RWPE1 (cell line): ENCODE measurements around the gene SCAMP2.

Experiments used
- CTCF ChIA-PET: fragments of 350-600 bp; sonication (Branson Sonifier 250); formaldehyde crosslinking; extraction: SDS; loops from one replicate; lab custom pipeline; 2021; lab: Yijun Ruan, JAX
- POLR2A ChIA-PET: fragments of 400-600 bp; formaldehyde crosslinking; extraction: SDS; loops from one replicate; lab custom pipeline; 2020; ENCODE audit warnings: antibody characterized with exemption; ENCODE audit not compliant: low non-redundant PET; lab: Yijun Ruan, JAX
- DNase-seq: peaks from one replicate; pipeline ENCODE4 v3.0.0; 2012; ENCODE audit warnings: low spot score
- H3K27ac ChIP-seq: fragments of 450-650 bp; 2 replicates; pipeline ENCODE4 v1.5.1; 2017
- CTCF ChIP-seq: fragments of 450-650 bp; conservative IDR thresholded peaks from 2 replicates; pipeline ENCODE4 v1.5.1; 2017; ENCODE audit warnings: low read depth, mild to moderate bottlenecking

SCAMP2 gene

GRCh38 chr15:74907163-74907870 is 34.2 kb upstream of the SCAMP2 start:
- ChIA-PET CTCF (interaction anchor here (0.6 kb wide), 3 partner anchors 66 to 273 kb away, joined by 3 to 4 read pairs (median 3); no protein-coding TSS in a partner anchor), POLR2A (interaction anchor here (0.6 to 1.0 kb wide), 2 partner anchors 88 to 125 kb away, joined by 3 read pairs; no protein-coding TSS in a partner anchor)
- DNase-seq = no peak
- peak overlapping the region; percentile 83 for H3K27ac ChIP-seq
- no peak for TF ChIP-seq CTCF

DNA sequence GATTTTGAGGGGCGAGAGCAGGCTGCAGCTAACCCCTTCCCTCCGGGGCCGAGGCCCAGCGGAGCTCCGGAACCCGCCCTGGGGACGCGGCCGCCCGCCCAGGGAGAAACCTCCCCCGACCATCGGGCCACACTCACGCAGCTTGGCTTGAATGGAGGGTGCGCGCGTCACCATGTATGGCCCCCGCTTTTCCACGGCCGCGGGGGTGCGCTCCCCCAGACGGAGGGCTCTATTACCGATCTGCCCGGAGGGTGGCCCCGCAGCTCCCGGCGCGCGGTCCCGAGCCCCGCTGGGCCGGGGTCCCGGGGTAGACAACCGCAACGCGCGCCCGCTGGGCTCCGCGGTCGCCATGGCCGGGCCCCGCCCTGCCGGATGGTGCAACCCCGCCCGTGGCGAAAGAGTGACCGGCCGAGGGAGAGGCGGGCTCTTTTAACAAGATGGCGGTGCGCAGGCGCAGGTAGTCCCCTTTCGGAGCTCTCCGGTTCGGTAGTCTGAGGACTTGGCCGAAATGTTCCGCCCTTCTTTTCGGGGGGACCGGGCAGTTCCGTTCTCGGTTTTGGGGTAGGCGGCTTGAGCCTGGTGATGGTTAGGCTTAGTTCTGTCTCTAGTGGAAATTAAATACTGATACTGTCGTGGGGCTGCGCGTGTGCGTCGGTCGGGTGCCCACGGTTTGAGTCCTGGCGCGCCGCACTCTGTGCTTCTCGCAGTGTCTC is 33.4 kb upstream of the SCAMP2 start, which contains the start of gene FAM219B:
TSS of gene FAM219B (minus strand) at position 402 of the 713 bp plus-strand sequence. CDS start at position 351, 51 bp downstream.
- DNase-seq = peak; percentile 97
- POLR2A ChIA-PET = interaction anchor here (0.6 to 1.1 kb wide), 3 partner anchors 64 to 124 kb away, joined by 3 read pairs; no protein-coding TSS in a partner anchor
- CTCF ChIA-PET = interaction anchor here (0.6 to 1.1 kb wide), 4 partner anchors 44 to 663 kb away, joined by 3 to 4 read pairs (median 4); no protein-coding TSS in a partner anchor
- peak within 1 kb of the TSS; percentile 83 for H3K27ac ChIP-seq
- TF ChIP-seq CTCF = no peak

DNA sequence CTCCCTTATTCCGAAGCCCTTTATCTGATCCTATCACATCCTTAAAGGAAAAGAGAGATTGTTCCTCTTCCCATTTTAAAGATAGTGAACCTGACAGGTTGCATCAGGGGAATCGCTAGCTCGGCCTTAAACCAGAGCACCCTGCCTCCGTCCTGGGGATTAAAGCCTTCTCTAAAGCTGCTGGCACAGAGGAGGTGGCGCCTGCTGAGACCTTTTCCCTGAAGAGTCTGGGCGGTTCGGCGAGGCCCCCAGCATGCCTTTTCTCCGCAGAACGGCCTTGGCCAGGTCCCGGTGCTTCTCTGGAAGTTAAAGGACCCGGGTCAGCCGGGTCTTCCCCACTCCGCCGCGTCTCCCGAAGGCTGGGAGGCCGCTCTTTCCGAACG is 32.9 kb upstream of the SCAMP2 start:
- CTCF ChIA-PET = interaction anchor here (0.6 to 1.1 kb wide), 3 partner anchors 45 to 664 kb away, joined by 4 read pairs; no protein-coding TSS in a partner anchor
- H3K27ac ChIP-seq = peak overlapping the region; percentile 83
- TF ChIP-seq CTCF = no peak
- DNase-seq = peak; percentile 42
- POLR2A ChIA-PET = interaction anchor here (1.0 to 1.1 kb wide), 2 partner anchors 64 to 87 kb away, joined by 3 read pairs; no protein-coding TSS in a partner anchor

GRCh38 chr15:74904190-74904805 is 31.1 kb upstream of the SCAMP2 start:
- POLR2A ChIA-PET = interaction anchor here (0.6 kb wide), 2 partner anchors 34 to 64 kb away, joined by 3 to 5 read pairs; partner anchors contain the start of gene COX5A
- H3K27ac ChIP-seq = peak overlapping the region; percentile 83
- CTCF ChIA-PET = no interaction called here
- DNase-seq = no peak
- TF ChIP-seq CTCF = no peak

- TF ChIP-seq CTCF = no peak
- POLR2A ChIA-PET = interaction anchor here (0.6 kb wide), 1 partner anchor 34 kb away, joined by 5 read pairs; the partner anchor contains the start of gene COX5A
- CTCF ChIA-PET = interaction anchor here (1.2 kb wide), 1 partner anchor 61 kb away, joined by 4 read pairs; the partner anchor contains the start of gene ULK3
- no peak for DNase-seq
- H3K27ac ChIP-seq = no peak overlapping the region
Observed at GRCh38 chr15:74903676-74904075, 30.5 kb upstream of the SCAMP2 start.
